GM21723 (cell line): Measurements from ENCODE around the gene SRRM5.
A peak's percentile ranks its signal among the peaks of the same experiment; 100 is the strongest.
"Not testable (repeated sequence)": the region's sequence is repeated elsewhere in the genome, so short reads cannot be mapped to it uniquely, and the experiment has no call there.

ENCODE experiments used
- ATAC-seq: cut with Tn5 transposase; IDR thresholded peaks from one replicate; pipeline ENCODE4 v1.9.1; 2021; ENCODE audit warnings: mild to moderate bottlenecking, moderate library complexity; ENCODE audit not compliant: unreplicated experiment

Gene SRRM5

GRCh38 chr19:43612374-43612773, 486 bp downstream of the SRRM5 start:
- ATAC-seq = no peak

- no peak for ATAC-seq
These were observed 4.4 kb downstream of the SRRM5 start for GRCh38 chr19:43616306-43616705.

GRCh38 chr19:43616954-43617353, 5.1 kb downstream of the SRRM5 start:
- ATAC-seq = no peak

GRCh38 chr19:43618921-43619261, 7.0 kb downstream of the SRRM5 start:
- peak; percentile 26 for ATAC-seq

GRCh38 chr19:43619262-43620060, 7.6 kb downstream of the SRRM5 start, which contains the start of gene ZNF428:
ZNF428 (minus strand) TSS chr19:43619629; CDS start chr19:43614304, 5,325 bp downstream.
- peak; percentile 70 for ATAC-seq

GRCh38 chr19:43620061-43621001, 8.4 kb downstream of the SRRM5 start:
- ATAC-seq = no peak

- ATAC-seq = no peak
These were observed 10.2 kb downstream of the SRRM5 start for GRCh38 chr19:43622070-43622469.

GRCh38 chr19:43622956-43623355, 11.1 kb downstream of the SRRM5 start:
- ATAC-seq = no peak

- no peak for ATAC-seq
These were observed 12.2 kb downstream of the SRRM5 start for GRCh38 chr19:43623889-43624670.

GRCh38 chr19:43624933-43625332, 13.0 kb downstream of the SRRM5 start:
- ATAC-seq = no peak

- ATAC-seq = no peak
These were observed 14.2 kb downstream of the SRRM5 start for GRCh38 chr19:43625918-43626579.

GRCh38 chr19:43626838-43627237, 14.9 kb downstream of the SRRM5 start:
- no peak for ATAC-seq

GRCh38 chr19:43628646-43629326, 16.9 kb downstream of the SRRM5 start:
- ATAC-seq = no peak

- ATAC-seq = no peak
These were observed 19.6 kb downstream of the SRRM5 start for GRCh38 chr19:43631491-43631890.

- no peak for ATAC-seq
These were observed 21.6 kb downstream of the SRRM5 start for GRCh38 chr19:43633520-43633919.

GRCh38 chr19:43634068-43634467, 22.2 kb downstream of the SRRM5 start:
- no peak for ATAC-seq

- ATAC-seq = no peak
These were observed 22.6 kb downstream of the SRRM5 start for GRCh38 chr19:43634506-43634871.

GRCh38 chr19:43634872-43635560, 23.1 kb downstream of the SRRM5 start:
- no peak for ATAC-seq

- ATAC-seq = not testable (repeated sequence)
These were observed 23.7 kb downstream of the SRRM5 start for GRCh38 chr19:43635561-43635940.
